Epithelial cell of prostate (primary cell): ENCODE results near the gene DIDO1.

Experiments used
- DNase-seq: peaks from one replicate; pipeline ENCODE4 v3.0.0-alpha.2; 2011; ENCODE audit warnings: low read depth, low spot score
- H3K27ac ChIP-seq: fragments of 450-650 bp; 2 replicates; pipeline ENCODE4 v1.5.1; 2017; ENCODE audit warnings: mild to moderate bottlenecking

The DIDO1 gene

DNA sequence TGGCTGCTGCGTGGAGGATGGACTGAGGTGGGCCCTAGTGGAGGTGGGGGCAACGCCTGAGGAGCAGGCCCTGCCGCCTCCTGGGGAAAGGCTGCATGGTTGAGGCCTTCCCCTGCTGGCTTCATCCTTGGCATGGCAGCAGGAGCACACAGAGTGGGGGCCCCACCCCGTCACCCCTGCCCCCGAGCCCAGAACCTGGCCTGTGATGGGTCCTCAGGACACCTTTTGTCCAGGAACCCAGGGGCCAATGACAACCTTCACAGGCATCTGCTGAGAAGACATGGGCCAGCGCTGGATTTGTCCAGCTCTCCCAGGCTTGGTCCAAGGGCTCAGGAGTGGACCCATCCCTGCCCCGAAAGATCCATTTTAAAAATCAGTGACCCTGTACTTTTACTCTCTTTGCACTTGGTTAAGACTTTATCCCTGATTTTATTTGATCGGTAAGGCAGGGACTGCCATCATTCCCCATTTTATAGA, 25.6 kb upstream of the DIDO1 start:
- no peak for DNase-seq
- H3K27ac ChIP-seq = no peak overlapping the region

DNA sequence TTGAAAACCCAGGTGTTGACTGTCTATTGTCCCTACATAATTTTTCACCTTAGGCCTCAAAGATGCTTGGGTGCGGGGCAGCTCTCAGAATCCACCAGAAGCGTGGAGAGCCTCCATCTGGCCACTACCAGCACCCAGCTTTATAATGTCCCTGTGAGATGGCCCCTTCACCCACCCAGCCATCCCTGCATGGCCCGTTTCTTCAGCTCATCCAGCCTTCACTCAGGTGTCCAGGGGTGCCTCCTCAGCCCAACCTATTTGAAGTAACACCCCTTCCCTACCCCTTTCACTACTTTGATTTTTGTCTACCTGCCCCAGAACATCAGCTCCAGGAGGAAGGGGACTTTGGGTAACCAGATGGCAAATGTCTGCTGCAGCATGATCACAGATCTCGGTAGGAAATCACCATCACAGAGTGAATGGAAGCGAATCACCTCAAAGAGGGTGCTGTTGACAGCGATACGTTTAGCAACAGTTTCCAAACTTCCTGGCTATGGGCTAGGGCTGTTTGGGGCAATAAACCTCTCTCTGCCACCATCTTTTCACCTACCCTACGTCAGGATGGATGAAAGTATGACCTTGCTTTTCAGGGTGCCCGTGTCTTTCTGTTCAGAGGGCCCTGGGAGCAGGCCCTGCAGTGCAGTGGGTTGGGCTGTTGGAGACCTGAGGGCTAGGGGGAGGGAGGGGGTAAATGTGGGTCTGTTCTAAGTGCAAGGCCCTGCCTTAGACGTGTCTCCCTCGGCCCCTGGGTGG, 25.0 kb upstream of the DIDO1 start:
- no peak overlapping the region for H3K27ac ChIP-seq
- DNase-seq = no peak

DNA sequence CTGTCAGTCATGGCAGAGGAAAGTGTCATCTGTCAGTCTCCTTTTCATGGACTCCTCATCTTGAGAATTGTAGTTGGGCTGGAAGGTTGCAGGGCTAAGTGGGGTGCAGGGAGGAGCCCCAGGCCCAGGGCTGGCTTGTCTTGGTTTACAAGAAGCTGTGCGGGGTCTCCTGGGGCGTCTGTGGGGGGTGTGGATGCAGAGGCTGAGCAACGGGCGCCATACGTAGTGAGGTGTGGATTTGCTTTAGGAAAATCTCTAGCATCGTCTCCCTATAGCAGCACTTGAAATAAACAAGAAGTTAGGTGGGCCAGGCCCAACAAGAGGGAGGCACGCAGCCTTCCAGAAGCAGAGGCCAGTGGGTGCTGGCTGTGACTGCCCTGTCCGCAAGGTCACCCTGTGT, 24.4 kb upstream of the DIDO1 start:
- DNase-seq = no peak
- no peak overlapping the region for H3K27ac ChIP-seq

DNA sequence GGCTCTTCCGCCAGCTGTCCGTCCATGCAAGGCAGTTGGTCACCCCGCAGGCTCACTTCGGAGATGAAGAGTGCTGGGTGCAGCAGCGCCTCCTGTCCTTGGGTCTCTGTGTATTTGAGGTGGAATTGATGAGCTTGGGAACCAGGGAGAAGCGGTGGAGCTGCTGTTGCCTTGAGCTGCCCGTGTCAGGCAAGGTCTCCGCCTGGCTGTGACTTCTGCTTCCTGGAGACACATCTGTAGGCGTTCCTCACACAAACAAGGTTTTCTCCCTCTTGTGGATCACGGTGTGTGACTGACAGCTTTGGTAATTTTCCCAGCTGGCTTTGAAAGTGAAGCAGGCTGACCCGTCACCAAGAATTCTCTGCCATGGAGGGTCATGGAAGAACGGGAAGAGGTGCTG, 23.7 kb upstream of the DIDO1 start:
- DNase-seq = no peak
- H3K27ac ChIP-seq = no peak overlapping the region

DNA sequence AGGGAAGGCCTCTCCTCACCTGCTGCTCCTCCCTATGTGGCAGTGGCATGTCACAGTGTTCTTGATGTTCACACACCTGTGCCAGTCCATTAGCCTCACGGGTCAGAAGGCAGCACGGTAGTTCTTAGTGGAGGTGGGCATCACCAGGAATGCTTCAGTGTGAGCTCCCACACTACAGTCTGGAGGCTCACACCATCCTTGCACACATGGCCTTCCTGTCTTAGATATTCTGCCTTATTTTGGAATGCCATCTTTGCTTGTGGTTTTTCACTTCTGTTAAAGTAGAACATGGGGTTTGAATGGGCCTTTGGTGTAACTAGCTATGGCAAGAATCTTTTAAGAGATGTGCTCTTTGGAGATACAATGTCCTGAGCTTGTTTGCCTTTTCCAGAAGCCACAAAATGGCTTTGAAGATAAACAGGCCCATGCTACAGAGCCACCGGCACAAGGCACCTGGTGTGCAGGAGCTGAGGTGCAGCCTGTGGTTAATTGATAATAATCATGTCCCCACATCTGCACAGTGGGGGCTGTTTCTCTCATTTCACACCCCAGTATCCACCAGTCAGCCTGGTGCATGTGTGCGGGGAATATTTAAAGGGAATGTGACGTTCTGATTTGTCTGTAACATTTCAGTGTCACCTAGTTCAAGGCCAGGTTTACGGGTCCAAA, 23.0 kb upstream of the DIDO1 start:
- no peak for DNase-seq
- no peak overlapping the region for H3K27ac ChIP-seq

DNA sequence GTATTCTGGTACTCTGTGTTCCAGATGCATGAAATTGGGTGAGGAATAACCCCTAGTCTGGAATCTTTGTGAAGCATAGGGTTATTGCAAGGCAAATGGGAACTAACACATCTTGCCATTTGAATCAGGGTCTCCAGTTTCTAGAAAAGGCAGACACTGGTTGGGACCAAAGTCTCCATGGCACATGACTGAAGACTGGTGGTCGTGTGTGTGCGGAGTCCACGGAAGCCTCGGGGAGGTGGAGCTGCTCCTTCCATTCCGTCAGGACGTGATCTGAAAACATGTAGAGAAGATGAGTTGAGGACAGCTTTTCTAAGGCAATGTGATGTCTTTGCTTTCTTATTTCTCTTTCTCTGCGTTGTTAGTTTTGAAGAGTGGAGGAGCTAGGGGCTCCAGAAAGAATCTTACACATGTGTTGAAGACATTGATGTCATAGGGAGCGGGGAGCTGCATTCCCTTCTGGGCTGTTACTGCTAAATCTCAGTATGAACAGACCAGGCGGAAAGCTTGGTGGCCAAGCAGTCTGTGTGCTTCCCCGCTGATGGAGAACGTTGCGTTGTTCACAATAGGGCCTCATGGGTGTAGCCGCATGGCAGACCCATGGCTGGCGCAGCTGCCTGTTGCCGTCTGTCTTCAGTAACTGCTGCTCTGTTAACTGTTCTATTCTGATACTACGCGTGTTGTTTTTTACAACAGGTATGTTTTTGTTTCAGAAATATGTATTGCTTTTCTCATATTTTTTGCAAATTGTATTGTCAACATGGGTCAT, 21.4 kb upstream of the DIDO1 start:
- no peak overlapping the region for H3K27ac ChIP-seq
- DNase-seq = no peak

DNA sequence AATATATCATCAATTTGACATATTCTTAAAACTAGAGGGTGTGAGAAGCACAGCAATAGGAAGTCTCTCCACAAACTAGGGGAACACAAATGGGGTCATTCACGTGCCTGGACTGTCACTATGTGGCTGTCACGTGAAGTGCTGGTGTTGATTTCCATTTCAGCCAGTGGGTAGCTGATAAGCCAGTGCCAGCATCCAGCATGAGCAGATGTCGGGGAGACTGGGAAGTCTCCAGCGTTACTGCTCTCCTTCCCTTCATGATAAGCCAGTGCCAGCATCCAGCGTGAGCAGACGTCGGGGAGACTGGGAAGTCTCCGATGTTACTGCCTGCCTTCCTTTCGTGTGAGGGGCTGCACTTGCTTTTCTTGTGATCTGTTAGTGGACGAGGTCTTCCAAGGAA, 20.6 kb upstream of the DIDO1 start:
- DNase-seq = no peak
- no peak overlapping the region for H3K27ac ChIP-seq

DNA sequence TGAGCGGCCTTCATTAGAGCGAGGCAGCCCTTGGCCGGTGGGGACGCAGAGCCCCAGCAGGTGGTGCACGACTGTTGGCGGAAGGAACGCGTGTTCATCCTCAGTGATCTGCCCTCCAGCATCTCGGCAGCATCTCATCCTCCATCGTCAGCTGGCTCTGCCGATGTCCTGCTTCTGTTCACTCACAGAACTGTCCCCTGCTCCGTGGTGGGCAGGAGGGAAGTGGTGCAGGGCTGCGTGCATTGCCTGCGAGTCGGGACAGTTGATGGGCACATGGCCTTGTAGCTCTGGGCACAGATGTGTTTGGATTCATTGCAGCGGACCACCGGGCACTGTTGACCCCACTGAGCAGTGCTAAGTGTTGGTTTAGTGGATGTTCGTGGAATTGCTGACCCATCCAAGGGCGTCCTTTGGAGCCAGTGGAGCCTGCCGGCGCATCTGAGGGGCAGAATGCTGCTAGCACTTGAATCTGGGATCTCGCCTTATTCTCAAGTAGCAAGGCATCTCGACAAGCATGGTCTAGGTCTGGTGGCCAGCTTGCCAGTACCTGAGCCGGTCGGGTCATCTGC, 19.6 kb upstream of the DIDO1 start:
- no peak for DNase-seq
- no peak overlapping the region for H3K27ac ChIP-seq

DNA sequence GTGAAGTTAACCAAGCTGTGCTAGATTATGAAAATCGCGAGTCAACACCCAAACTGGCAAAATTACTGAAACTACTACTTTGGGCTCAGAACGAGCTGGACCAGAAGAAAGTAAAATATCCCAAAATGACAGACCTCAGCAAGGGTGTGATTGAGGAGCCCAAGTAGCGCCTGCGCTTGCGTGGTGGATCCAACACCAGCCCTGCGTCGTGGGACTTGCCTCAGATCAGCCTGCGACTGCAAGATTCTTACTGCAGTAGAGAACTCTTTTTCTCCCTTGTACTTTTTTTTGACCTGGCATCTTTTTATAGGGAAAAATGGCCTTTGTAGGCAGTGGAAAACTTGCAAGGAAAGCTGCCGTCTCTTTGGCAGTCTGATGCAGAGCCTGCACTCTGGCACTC, 18.4 kb upstream of the DIDO1 start:
- no peak for DNase-seq
- H3K27ac ChIP-seq = no peak overlapping the region

DNA sequence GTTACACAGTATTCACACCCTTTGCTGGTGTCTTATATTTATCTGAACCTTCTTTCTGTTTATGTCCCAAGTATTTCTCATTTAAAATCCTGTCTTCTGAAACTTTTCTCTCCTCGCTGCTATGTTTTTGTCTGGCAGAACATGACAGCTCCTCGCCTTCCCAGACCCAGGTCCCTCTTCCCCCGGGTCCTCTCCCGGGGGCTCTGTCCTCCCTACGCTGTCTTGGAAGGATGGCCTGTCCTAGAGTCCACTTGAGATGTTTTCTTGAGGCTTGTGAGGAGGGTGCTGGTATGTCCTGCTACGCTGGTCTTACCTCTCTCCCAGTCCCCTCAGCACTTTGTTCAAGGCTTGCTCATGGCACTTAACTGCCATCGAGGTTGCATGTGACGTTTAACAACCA, 17.9 kb upstream of the DIDO1 start:
- no peak overlapping the region for H3K27ac ChIP-seq
- no peak for DNase-seq

DNA sequence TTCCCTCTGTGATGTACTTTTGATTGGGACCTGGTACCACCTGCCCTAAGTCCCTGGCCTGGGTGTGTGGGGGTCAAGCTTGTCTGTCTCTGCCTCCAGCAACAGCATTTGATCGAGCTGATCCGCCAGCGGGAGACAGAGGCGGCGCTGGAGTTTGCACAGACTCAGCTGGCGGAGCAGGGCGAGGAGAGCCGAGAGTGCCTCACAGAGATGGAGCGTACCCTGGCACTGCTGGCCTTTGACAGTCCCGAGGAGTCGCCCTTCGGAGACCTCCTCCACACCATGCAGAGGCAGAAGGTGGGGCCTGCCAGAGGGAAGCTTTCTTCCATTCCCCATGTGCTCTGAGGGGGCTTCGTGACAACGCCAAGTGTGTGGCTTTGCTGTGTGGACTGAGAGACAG, 17.1 kb upstream of the DIDO1 start:
- no peak for DNase-seq
- H3K27ac ChIP-seq = no peak overlapping the region

DNA sequence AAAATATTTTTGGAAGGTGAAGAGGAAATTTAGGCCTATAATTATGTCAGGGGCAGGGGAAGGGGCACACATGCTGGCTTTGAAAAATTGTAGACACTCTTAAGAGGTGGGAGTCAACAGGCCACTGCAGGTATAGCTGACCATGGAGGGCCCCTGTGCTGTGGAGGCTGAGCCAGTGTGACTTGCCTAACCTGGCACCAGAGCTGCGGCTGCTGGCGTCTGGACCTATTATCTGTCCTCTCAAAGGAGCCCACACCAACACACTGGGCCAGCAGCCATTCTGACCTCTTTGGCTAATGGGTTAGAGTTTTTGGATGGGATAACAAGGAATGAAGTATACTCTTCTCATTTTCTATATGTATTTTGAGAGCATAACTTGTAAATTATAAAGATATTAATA, 16.2 kb upstream of the DIDO1 start:
- no peak for DNase-seq
- H3K27ac ChIP-seq = no peak overlapping the region

DNA sequence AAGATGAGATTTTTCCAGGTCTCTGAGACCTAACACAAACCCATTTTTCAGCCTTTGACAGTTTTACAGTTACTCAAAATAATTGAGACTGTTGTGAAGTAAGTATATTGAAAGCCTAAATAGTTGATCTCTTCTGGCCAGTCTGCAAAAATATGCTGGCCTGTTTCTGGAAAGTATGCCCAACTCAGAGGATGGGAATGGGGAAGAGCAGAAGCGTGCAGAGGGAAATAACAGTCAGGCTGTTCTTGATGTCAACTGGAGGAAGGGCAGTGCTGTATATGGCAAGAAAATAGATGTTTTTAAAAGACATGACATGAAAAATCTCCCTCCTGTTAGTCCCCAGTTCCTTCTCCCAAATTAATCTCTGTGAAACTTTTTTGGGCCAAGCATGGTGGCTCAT, 15.5 kb upstream of the DIDO1 start:
- DNase-seq = no peak
- H3K27ac ChIP-seq = no peak overlapping the region

DNA sequence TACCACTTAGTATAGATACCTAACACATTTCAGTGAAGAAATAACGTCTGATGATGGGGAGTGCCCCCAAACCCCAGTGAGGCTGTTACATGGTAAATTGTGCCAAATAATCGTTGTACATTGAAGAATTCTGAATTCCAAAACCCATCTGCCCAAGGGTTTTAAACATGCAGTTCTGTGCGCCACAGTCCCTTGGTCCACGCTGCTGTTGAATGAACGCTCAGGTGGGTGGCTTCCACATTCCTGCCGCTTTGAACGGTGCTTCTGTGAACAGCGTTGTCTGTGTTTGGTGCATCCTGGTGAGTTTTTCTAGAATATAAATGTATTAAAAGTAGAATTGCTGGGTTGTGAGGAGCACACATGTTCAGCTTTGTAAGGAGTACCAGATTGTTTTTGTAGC, 14.6 kb upstream of the DIDO1 start:
- no peak for DNase-seq
- H3K27ac ChIP-seq = no peak overlapping the region

DNA sequence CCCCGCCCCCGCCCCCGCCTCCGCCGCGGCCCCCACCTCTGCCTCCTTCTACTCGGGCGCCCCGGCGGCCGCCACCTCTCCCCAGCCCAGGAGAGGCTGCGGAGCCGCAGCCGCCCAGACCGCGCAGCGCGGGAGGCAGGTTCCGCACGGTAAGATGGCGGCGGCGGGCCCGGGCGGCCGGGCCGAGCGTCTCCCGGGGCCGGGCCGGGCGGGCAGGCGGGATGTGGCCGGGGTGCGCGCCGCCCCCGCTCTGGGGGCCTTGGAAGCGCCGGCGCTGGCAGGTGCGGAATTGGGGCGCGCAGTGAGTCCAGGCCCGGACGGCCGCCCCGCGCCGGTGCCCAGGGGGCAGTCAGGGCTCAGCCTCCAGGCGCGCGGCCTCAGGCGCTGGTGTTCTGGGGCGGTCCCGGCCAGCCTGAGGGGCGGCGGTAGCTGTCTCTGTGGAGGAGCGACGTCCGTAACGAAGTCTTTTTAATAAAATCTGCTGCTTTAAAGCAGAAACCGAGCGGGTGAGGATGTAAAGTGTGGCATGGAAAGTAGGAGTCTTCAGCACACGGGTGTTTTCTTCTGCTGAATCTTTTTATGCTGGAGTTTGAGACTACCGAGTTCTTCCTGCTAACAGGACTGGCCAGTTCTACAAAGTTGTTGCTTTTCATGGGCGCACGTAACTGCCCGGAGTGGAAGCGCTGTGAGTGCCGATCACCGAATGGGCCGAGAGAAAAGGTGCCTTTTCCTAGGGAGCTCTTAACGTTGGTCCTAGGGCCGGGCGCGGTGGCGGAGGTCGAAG, 12.0 kb upstream of the DIDO1 start, which contains the start of gene GID8:
GID8 (plus strand) TSS at position 43 of the 784 bp plus-strand sequence. CDS start 3,356 bp downstream, outside the sequence.
- H3K27ac ChIP-seq = peak within 1 kb of the TSS; percentile 88
- no peak for DNase-seq

DNA sequence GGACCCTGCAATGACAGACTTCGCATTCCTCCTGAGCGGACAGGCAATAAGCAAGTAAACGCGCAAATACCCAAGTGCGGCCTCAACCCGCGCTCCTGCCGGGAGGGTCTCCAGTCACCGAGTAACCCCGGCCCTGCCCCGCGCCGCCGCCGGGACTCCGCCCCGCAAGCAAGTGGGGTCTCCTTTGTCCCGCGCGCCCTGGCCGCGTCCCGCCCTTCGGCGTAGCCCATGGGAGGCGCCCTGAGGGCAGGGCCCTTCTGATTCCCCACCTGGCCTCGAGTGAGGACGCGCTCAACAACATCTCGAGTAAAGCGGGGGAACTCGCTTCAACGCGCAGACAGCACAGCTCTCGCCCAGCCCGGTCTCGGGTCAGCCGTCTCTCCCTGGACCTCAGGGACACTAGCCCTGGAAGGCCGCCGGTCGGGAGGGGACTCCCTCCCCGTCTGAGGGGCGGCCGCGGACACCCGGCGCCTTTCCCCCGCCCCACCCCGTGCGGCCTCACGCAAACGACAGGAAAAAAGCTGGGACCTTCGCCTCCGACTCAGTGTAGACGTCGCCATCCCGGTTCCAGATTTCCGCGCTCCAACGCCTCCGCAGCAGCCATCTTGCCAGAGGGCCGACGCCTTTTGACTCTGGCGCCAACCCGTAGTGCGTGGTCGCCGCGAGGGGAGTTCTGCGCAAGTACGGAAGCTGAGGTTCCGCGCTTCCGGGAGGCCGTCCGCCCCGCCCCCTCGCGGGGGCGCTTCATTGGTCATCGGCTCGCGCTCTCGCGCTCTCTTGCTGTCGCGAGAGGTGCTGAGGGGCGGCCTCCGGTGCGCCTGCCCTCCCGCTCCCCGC, 11.2 kb upstream of the DIDO1 start:
- peak overlapping the region; percentile 88 for H3K27ac ChIP-seq
- peak; percentile 87 for DNase-seq

DNA sequence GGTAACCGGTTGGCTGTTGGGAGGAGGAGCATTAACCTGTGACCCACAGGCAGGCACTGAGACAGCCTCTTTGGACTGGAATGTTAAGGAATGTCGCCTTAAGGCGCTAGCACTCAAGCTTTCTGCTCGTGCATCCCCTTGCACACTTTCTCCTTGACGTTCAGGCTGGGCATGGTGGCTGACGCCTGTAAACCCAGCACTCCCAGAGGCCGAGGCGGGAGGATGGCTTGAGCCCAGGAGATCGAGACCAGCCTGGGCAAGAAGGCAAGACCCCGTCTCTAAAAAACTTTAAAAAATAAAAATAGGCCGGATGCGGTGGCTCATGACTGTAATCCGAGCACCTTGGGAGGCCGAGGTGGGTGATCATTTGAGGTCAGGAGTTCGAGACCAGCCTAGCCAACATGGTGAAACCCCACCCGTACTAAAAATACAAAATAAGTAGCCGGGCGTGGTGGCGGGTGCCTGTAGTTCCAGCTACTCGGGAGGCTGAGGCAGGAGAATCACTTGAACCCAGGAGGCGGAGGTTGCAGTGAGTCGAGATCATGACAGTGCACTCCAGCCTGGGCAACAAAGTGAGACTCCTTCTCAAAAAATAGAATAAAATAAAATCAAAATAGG, 9.8 kb upstream of the DIDO1 start:
- DNase-seq = no peak
- peak overlapping the region; percentile 88 for H3K27ac ChIP-seq

DNA sequence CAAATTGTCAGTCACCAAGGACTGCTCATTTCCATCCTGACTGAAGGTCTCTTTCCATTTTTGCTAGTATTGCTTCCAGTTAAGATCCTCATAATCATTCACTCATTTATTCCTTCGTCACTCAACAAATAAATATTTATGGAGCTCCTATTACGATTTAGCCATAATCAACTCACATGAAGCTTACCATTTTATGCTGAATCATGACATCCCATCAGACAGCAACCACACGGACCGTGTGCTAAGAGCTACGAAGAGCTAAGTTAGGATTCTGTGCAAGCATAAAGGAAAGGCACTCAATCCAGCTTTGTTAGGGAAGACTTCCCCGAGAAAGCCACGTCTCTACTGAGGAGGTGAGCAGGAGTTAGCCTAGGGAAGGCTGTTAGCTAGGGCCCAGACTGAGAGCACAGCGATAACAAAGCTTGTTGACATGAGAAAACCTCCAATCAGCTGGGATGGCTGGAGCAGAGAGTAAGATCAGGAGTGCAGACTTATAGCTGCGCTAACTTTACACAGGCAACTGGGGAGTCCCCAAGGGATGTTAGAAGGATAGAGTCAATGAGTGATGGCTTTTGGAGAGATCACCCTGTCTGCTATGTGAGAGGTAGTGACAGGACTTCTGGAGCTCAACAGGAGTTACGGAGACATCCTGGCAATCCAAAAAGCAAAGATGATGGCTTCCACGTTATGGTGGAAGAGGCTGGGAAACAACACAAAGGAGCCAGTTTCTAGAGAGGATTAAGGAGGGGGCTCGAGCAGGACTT, 9.1 kb upstream of the DIDO1 start:
- DNase-seq = no peak
- no peak overlapping the region for H3K27ac ChIP-seq
